Upper lobe of left lung (tissue), 6 donors: ENCODE data around the gene TAS1R3. TPM values are rescaled to one million over a fixed set of nuclear protein-coding genes. Genes with fewer than 3 reads are reported as not detected.

Experiments used
- ATAC-seq, 2 donors: fragments of 200-7000 bp; cut with Tn5 transposase; one replicate each; pipeline ENCODE4 v1.9.1; 2022; ENCODE audit warnings: mild to moderate bottlenecking in 2 of 2, moderate library complexity in 2 of 2; ENCODE audit not compliant: low FRiP score in 2 of 2
- DNase-seq, 2 donors: peaks; one replicate each; pipeline ENCODE4 v3.0.0-alpha.2; 2019 to 2020
- H3K27ac ChIP-seq, 4 donors: fragments of 200-600 bp; sonication (generic); one replicate each; pipeline ENCODE4 v1.5.1; 2016 to 2019
- H3K27me3 ChIP-seq, 4 donors: fragments of 200-600 bp; sonication (generic); one replicate each; pipeline ENCODE4 v1.5.1; 2017 to 2019
- H3K36me3 ChIP-seq, 4 donors: fragments of 200-600 bp; sonication (generic); one replicate each; pipeline ENCODE4 v1.5.1; 2016 to 2019
- H3K4me1 ChIP-seq, 4 donors: fragments of 200-600 bp; sonication (generic); one replicate each; pipeline ENCODE4 v1.5.1; 2018 to 2019
- H3K4me3 ChIP-seq, 4 donors: fragments of 200-600 bp; sonication (generic); one replicate each; pipeline ENCODE4 v1.5.1; 2017 to 2019; ENCODE audit warnings: mild to moderate bottlenecking in 2 of 4, moderate library complexity in 1 of 4
- H3K9me3 ChIP-seq, 4 donors: fragments of 200-600 bp; sonication (generic); one replicate each; pipeline ENCODE4 v1.5.1; 2018 to 2019
- EP300 ChIP-seq, 4 donors: sonication (generic); formaldehyde crosslinking; IDR thresholded peaks; one replicate each; pipeline ENCODE4 v1.5.1; 2017; ENCODE audit warnings: antibody characterized with exemption in 4 of 4, control low read depth in 2 of 4
- POLR2A ChIP-seq, 4 donors: fragments of 450-650 bp; IDR thresholded peaks; one replicate each; pipeline ENCODE4 v1.5.1; 2016 to 2017; ENCODE audit warnings: antibody characterized with exemption in 4 of 4, mild to moderate bottlenecking in 2 of 4
- POLR2AphosphoS5 ChIP-seq, 2 donors: sonication (generic); formaldehyde crosslinking; IDR thresholded peaks; one replicate each; pipeline ENCODE4 v1.5.1; 2017; ENCODE audit warnings: antibody characterized with exemption in 2 of 2
- WGBS, 2 donors: methylation state at CpG; one replicate each; pipeline ENCODE4 v1.1.5; 2017 to 2018; 5-methylcytosine and 5-hydroxymethylcytosine counted together
- total RNA-seq, 6 donors: library from RNA; depleted of rRNA in 4 of 6; stranded (reverse); fragments of >200 nt in 4 of 6; gene quantifications; one replicate each; pipeline versions ENCODE4 v1.1.0 to v1.2.1, GENCODE V29; 2016 to 2021
- TF ChIP-seq, protein P1 (sequence below), 6 experiments: fragments of 450-650 bp in 4 of 6; fragments of 200-600 bp in 2 of 6; sonication (generic) in 2 of 6; IDR thresholded peaks; one replicate each; pipeline ENCODE4 v1.5.1; 2016 to 2019; ENCODE audit warnings: antibody characterized with exemption in 6 of 6
- donor health status: DM: no; HTN: no; CAD: no; lungs with moderate emphysema.
- donor health status: DM: no; HTN: yes; CAD: no; lungs with severe emphysema.

The TAS1R3 gene
- total RNA-seq, result 1 to 10 TPM in 1 of 6 donors, under 1 TPM in 5; 0.22 to 1.0 (median 0.79) TPM

DNA sequence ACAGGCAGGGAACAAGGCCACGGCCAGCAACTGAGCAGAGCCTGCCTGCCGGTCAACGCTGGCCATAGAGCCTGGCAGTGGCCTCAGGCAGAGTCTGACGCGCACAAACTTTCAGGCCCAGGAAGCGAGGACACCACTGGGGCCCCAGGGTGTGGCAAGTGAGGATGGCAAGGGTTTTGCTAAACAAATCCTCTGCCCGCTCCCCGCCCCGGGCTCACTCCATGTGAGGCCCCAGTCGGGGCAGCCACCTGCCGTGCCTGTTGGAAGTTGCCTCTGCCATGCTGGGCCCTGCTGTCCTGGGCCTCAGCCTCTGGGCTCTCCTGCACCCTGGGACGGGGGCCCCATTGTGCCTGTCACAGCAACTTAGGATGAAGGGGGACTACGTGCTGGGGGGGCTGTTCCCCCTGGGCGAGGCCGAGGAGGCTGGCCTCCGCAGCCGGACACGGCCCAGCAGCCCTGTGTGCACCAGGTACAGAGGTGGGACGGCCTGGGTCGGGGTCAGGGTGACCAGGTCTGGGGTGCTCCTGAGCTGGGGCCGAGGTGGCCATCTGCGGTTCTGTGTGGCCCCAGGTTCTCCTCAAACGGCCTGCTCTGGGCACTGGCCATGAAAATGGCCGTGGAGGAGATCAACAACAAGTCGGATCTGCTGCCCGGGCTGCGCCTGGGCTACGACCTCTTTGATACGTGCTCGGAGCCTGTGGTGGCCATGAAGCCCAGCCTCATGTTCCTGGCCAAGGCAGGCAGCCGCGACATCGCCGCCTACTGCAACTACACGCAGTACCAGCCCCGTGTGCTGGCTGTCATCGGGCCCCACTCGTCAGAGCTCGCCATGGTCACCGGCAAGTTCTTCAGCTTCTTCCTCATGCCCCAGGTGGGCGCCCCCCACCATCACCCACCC lies at the start of gene TAS1R3:
TAS1R3 (plus strand) TSS at position 213 of the 898 bp plus-strand sequence; CDS start at position 279, 66 bp downstream.
- Histone ChIP-seq H3K9me3 (no peaks in the 10 kb centered on the region), H3K27me3 (no peaks in the 10 kb centered on the region), H3K27ac (peak within 1 kb of the TSS in 1 of 4 donors; percentile 35), H3K4me3 (no peak within 1 kb of the TSS), H3K4me1 (peaks cover 4 to 38% (median 15%) of the 10 kb centered on the region in 4 donors), H3K36me3 (peaks cover 0 to 41% (median 22%) of the 10 kb centered on the region in 4 donors)
- ATAC-seq (peak in 1 of 2 donors; percentile 4), DNase-seq (peak in 1 of 2 donors; percentile 77)
- WGBS, 2 donors, result 73 to 87% methylated on average over 6 to 38 of the region's 41 CpGs
- TF ChIP-seq, protein P1, sequence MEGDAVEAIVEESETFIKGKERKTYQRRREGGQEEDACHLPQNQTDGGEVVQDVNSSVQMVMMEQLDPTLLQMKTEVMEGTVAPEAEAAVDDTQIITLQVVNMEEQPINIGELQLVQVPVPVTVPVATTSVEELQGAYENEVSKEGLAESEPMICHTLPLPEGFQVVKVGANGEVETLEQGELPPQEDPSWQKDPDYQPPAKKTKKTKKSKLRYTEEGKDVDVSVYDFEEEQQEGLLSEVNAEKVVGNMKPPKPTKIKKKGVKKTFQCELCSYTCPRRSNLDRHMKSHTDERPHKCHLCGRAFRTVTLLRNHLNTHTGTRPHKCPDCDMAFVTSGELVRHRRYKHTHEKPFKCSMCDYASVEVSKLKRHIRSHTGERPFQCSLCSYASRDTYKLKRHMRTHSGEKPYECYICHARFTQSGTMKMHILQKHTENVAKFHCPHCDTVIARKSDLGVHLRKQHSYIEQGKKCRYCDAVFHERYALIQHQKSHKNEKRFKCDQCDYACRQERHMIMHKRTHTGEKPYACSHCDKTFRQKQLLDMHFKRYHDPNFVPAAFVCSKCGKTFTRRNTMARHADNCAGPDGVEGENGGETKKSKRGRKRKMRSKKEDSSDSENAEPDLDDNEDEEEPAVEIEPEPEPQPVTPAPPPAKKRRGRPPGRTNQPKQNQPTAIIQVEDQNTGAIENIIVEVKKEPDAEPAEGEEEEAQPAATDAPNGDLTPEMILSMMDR (IDR thresholded peaks at IDR 0.05), result no peak
- TF ChIP-seq POLR2AphosphoS5 (IDR thresholded peaks at IDR 0.05) (no peak), POLR2A (IDR thresholded peaks at IDR 0.05) (peak in 1 of 4 donors; percentile 7)

DNA sequence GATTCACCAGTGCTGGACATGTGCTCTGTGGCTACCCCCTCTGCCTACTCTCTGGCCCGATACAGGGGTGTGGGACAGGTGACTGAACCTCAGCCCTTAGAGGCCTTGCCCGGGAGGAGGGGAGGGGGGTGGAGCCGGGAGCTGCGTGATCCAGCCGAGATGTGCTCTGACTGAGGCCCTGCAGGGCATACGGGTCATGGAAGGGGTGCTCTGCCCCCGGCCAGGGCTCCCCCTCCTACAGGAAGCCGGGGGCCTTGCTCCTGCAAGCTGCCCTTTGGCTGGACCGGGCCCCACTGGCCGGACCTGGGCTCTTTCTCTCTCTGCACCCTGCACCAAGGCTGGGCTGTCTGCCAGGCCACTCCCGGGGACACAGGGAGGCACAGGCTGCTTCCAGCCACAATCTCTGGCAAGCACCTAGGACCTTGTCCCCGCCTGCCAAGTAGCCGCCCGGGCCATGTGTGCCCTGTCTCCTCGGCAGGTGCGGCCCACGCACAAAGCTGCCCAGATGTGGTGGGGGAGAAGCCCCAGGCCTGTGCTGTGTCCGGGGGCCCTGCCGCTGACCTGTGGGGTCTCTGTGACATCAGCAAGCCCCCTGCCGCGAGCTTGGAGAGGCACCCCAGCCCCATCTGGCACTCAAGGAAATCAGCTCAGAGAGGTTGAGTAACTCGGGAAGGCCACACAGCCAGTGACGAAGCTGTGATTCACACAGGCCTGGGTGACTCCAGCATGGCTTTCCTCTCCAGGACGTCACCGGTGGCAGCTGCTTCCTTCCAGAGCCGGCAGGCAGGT lies 49.4 kb upstream of the TAS1R3 start:
- H3K4me3 ChIP-seq, result no peak overlapping the region
- H3K36me3 ChIP-seq, result no peaks in the 10 kb centered on the region
- WGBS, 2 donors, result 56% methylated on average over 19 of the region's 26 CpGs; no CpG with 5 or more reads in 1 of the 2 donors
- TF ChIP-seq, protein P1 (IDR thresholded peaks at IDR 0.05), result no peak
- no peak for TF ChIP-seq POLR2A (IDR thresholded peaks at IDR 0.05)
- TF ChIP-seq EP300 (IDR thresholded peaks at IDR 0.05), result no peak
- TF ChIP-seq POLR2AphosphoS5 (IDR thresholded peaks at IDR 0.05), result no peak
- no peak overlapping the region for H3K27ac ChIP-seq
- ATAC-seq (peak; percentile 23 to 60), DNase-seq (peak; percentile 78 to 81)
- peaks cover 0 to 5% (median 2%) of the 10 kb centered on the region in 4 donors for H3K4me1 ChIP-seq
- no peaks in the 10 kb centered on the region for H3K9me3 ChIP-seq
- H3K27me3 ChIP-seq, result peaks cover 0 to 6% (median 0%) of the 10 kb centered on the region in 4 donors

DNA sequence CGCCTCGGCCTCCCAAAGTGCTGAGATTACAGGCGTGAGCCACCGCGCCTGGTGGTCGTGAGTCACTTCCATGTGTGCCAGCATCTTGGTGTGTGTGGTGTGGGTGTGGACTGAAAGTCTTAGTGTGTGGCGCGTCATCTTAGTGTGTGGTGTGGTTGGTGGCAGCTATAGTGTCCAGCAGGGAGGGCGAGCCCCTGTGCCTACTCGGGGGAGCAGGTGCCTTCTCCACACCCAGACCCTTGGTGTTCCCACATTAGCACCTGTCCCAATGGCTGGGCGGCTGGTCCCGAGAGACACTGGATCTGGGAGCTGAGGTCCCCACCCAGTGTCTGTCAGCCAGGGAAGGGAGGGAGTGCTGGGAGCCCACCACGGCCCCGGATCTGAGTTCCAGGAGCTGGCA lies 48.1 kb upstream of the TAS1R3 start:
- peaks cover 0 to 6% (median 0%) of the 10 kb centered on the region in 4 donors for H3K27me3 ChIP-seq
- DNase-seq (peak in 1 of 2 donors; percentile 55), ATAC-seq (no peak)
- peaks cover 0 to 5% (median 2%) of the 10 kb centered on the region in 4 donors for H3K4me1 ChIP-seq
- WGBS, 2 donors, result 89 to 93% methylated on average over 8 to 14 of the region's 14 CpGs
- H3K27ac ChIP-seq, result no peak overlapping the region
- TF ChIP-seq POLR2AphosphoS5 (IDR thresholded peaks at IDR 0.05), result no peak
- no peak for TF ChIP-seq EP300 (IDR thresholded peaks at IDR 0.05)
- TF ChIP-seq POLR2A (IDR thresholded peaks at IDR 0.05), result no peak
- TF ChIP-seq, protein P1 (IDR thresholded peaks at IDR 0.05), result no peak
- H3K4me3 ChIP-seq, result no peak overlapping the region
- no peaks in the 10 kb centered on the region for H3K36me3 ChIP-seq
- H3K9me3 ChIP-seq, result no peaks in the 10 kb centered on the region

DNA sequence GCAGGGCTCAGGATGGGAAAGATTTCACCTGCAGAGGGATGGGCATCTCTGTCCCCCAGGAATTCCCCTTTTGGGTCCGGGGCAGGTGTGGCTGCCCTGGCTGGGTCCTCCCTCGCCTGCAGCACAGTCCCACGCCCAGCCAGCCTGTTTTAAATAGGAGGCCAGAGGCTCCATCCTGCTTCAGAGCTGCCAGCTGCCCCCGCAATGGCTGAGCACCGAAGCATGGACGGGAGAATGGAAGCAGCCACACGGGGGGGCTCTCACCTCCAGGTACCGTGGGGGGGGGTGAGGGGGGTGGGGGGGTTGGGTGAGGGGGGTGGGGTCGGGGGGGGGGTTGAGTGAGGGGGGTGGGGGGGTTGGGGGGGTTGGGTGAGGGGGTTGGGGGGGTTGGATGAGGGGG lies 47.3 kb upstream of the TAS1R3 start:
- H3K9me3 ChIP-seq, result no peaks in the 10 kb centered on the region
- peak in 1 of 2 donors; percentile 23 for DNase-seq
- H3K4me3 ChIP-seq, result no peak overlapping the region
- H3K4me1 ChIP-seq, result peaks cover 0 to 5% (median 2%) of the 10 kb centered on the region in 4 donors
- no peak for ATAC-seq
- TF ChIP-seq EP300 (IDR thresholded peaks at IDR 0.05) (no peak), POLR2AphosphoS5 (IDR thresholded peaks at IDR 0.05) (no peak), POLR2A (IDR thresholded peaks at IDR 0.05) (no peak)
- TF ChIP-seq, protein P1 (IDR thresholded peaks at IDR 0.05), result no peak
- no peak overlapping the region for H3K27ac ChIP-seq
- no peaks in the 10 kb centered on the region for H3K36me3 ChIP-seq
- 42% methylated on average over 4 of the region's 9 CpGs; no CpG with 5 or more reads in 1 of the 2 donors for WGBS, 2 donors
- peaks cover 0 to 6% (median 0%) of the 10 kb centered on the region in 4 donors for H3K27me3 ChIP-seq
